OCI-LY7 (cell line): ENCODE measurements around the gene NKAIN2. TPM values are rescaled to one million over a fixed set of nuclear protein-coding genes. Genes with fewer than 3 reads are reported as not detected.

ENCODE experiments used
- BruUV-seq: library from RNA; stranded (reverse); fragments of 400-500 nt; replicated peaks from 2 replicates; lab custom pipeline; 2021; lab: Mats Ljungman, UMichigan
- CTCF ChIA-PET: fragments of 300-600 bp; sonication (Branson Sonifier 250); formaldehyde crosslinking; loops from one replicate; lab custom pipeline; 2022; ENCODE audit warnings: antibody characterized with exemption; ENCODE audit not compliant: unreplicated experiment; lab: Charles Lee
- POLR2A ChIA-PET: fragments of 300-600 bp; sonication (Branson Sonifier 250); formaldehyde crosslinking; loops from one replicate; lab custom pipeline; 2022; ENCODE audit warnings: antibody characterized with exemption; lab: Charles Lee
- DNase-seq: peaks from one replicate; pipeline ENCODE4 v3.0.0-alpha.2; 2015; ENCODE audit warnings: low spot score
- H2AFZ ChIP-seq: fragments of 200-600 bp; sonication (generic), shearing (Covaris generic); 2 replicates; pipeline ENCODE4 v1.6.1; 2014; ENCODE audit warnings: mild to moderate bottlenecking, antibody characterized with exemption, low read length, moderate library complexity
- H3K27ac ChIP-seq: fragments of 200-600 bp; sonication (generic); 2 replicates; pipeline ENCODE4 v1.5.1; 2014; ENCODE audit warnings: mixed run types, low read depth, mild to moderate bottlenecking, moderate library complexity, low read length, inconsistent platforms; ENCODE audit not compliant: poor library complexity, severe bottlenecking
- H3K36me3 ChIP-seq: fragments of 200-600 bp; sonication (generic); 2 replicates; pipeline ENCODE4 v1.6.1; 2014; ENCODE audit warnings: mild to moderate bottlenecking, antibody characterized with exemption, low read length, moderate library complexity, mixed read lengths; ENCODE audit not compliant: insufficient read depth
- H3K4me1 ChIP-seq: fragments of 200-600 bp; sonication (generic); 2 replicates; pipeline ENCODE4 v1.5.1; 2014; ENCODE audit warnings: mild to moderate bottlenecking, low read length; ENCODE audit not compliant: insufficient read depth, poor library complexity, severe bottlenecking
- H3K4me2 ChIP-seq: fragments of 200-600 bp; sonication (generic); 2 replicates; pipeline ENCODE4 v1.6.1; 2014; ENCODE audit warnings: mild to moderate bottlenecking, low read length
- H3K4me3 ChIP-seq: fragments of 200-600 bp; sonication (generic); 2 replicates; pipeline ENCODE4 v1.5.1; 2014; ENCODE audit warnings: mild to moderate bottlenecking, low read depth, low read length; ENCODE audit not compliant: poor library complexity, severe bottlenecking
- H3K79me2 ChIP-seq: fragments of 200-600 bp; sonication (generic); 2 replicates; pipeline ENCODE4 v1.6.1; 2016; ENCODE audit warnings: low read depth, mild to moderate bottlenecking, low read length, moderate library complexity, mixed read lengths; ENCODE audit not compliant: insufficient read depth
- H3K9me2 ChIP-seq: fragments of 200-600 bp; sonication (generic); 2 replicates; pipeline ENCODE4 v1.6.1; 2016; ENCODE audit warnings: mild to moderate bottlenecking, low read length, mixed read lengths; ENCODE audit not compliant: insufficient read depth
- H3K9me3 ChIP-seq: fragments of 200-600 bp; sonication (generic); 2 replicates; pipeline ENCODE4 v1.6.1; 2014; ENCODE audit warnings: mild to moderate bottlenecking, mixed run types, low read length, mixed read lengths
- H4K20me1 ChIP-seq: fragments of 200-600 bp; sonication (generic); 2 replicates; pipeline ENCODE4 v1.6.1; 2014; ENCODE audit warnings: mild to moderate bottlenecking, antibody characterized with exemption, low read length, moderate library complexity, mixed read lengths; ENCODE audit not compliant: insufficient read depth
- EZH2phosphoT487 ChIP-seq: fragments of 200-600 bp; sonication (generic); IDR thresholded peaks from 2 replicates; pipeline ENCODE4 v1.6.1; 2018; ENCODE audit warnings: low read depth, borderline replicate concordance, mild to moderate bottlenecking, mixed run types, antibody characterized with exemption, low read length, moderate library complexity, mixed read lengths
- intact Hi-C: fragments of 100-400 bp; cut with micrococcal nuclease; formaldehyde crosslinking; loops from one replicate; pipeline ENCODE4 v1.10.0; 2022; ENCODE audit not compliant: unreplicated experiment
- total RNA-seq, 2 experiments: library from RNA; depleted of rRNA in 1 of 2; stranded (reverse); fragments of >200 nt in 1 of 2; shearing (Covaris generic) in 1 of 2; gene quantifications; 2 replicates each; pipeline ENCODE4 v1.2.3, GENCODE V29; 2014 to 2022
- TF ChIP-seq, protein P1 (sequence below): fragments of 200-600 bp; sonication (generic); conservative IDR thresholded peaks from 2 replicates; pipeline ENCODE4 v1.5.1; 2014; ENCODE audit warnings: mild to moderate bottlenecking, antibody characterized with exemption, low read length, moderate library complexity, mixed read lengths

The NKAIN2 gene
- total RNA-seq, 2 experiments from 2014 or later: not detected

GRCh38 chr6:124819346-124819745 lies 1015.7 kb downstream of the NKAIN2 start:
- H3K4me3 ChIP-seq: no peak overlapping the region
- CTCF ChIA-PET: no interaction called here
- H3K4me1 ChIP-seq: no peaks in the 10 kb centered on the region
- TF ChIP-seq EZH2phosphoT487: no peak
- TF ChIP-seq, protein P1, sequence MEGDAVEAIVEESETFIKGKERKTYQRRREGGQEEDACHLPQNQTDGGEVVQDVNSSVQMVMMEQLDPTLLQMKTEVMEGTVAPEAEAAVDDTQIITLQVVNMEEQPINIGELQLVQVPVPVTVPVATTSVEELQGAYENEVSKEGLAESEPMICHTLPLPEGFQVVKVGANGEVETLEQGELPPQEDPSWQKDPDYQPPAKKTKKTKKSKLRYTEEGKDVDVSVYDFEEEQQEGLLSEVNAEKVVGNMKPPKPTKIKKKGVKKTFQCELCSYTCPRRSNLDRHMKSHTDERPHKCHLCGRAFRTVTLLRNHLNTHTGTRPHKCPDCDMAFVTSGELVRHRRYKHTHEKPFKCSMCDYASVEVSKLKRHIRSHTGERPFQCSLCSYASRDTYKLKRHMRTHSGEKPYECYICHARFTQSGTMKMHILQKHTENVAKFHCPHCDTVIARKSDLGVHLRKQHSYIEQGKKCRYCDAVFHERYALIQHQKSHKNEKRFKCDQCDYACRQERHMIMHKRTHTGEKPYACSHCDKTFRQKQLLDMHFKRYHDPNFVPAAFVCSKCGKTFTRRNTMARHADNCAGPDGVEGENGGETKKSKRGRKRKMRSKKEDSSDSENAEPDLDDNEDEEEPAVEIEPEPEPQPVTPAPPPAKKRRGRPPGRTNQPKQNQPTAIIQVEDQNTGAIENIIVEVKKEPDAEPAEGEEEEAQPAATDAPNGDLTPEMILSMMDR: no peak
- no peaks in the 10 kb centered on the region for H3K9me2 ChIP-seq
- H3K9me3 ChIP-seq: no peaks in the 10 kb centered on the region
- no peak overlapping the region for H3K27ac ChIP-seq
- no peaks in the 10 kb centered on the region for H3K79me2 ChIP-seq
- H3K36me3 ChIP-seq: no peaks in the 10 kb centered on the region
- intact Hi-C loops: no loop called here
- no peak for DNase-seq
- no TSS peak for BruUV-seq
- no peaks in the 10 kb centered on the region for H4K20me1 ChIP-seq
- no peak overlapping the region for H2AFZ ChIP-seq
- POLR2A ChIA-PET: no interaction called here
- no peak overlapping the region for H3K4me2 ChIP-seq

- ChIA-PET CTCF (no interaction called here), POLR2A (interaction anchor here (0.7 kb wide), 1 partner anchor 999 kb away, joined by 4 read pairs; no protein-coding TSS in a partner anchor)
- Histone ChIP-seq H4K20me1 (no peaks in the 10 kb centered on the region), H3K79me2 (no peaks in the 10 kb centered on the region), H2AFZ (no peak overlapping the region), H3K4me2 (no peak overlapping the region), H3K4me3 (no peak overlapping the region), H3K9me3 (no peaks in the 10 kb centered on the region), H3K36me3 (no peaks in the 10 kb centered on the region), H3K4me1 (no peaks in the 10 kb centered on the region), H3K9me2 (no peaks in the 10 kb centered on the region), H3K27ac (no peak overlapping the region)
- DNase-seq: no peak
- no TSS peak for BruUV-seq
- intact Hi-C loops: no loop called here
- TF ChIP-seq EZH2phosphoT487: no peak
- TF ChIP-seq, protein P1: no peak
Observed at GRCh38 chr6:124822204-124822613, 1018.5 kb downstream of the NKAIN2 start.

DNA sequence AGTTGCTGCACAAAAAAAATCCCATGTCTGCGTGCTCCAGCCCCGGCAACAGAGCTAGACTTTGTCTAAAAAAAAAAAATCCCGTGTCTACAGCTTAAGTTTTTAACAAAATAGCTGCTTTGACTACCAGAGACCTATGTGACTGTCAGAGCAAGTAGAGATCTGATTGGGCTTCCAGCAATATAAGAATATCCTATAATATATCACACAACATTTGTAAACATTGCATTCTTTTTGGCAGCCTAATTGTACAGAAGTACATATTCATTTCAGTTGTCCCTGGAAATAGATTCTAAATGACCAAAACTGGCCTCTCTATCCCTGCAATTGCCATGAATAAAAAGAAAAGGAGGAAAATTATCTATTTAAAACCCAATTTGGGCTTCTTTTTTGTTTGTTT lies 1019.1 kb downstream of the NKAIN2 start:
- H3K4me2 ChIP-seq: no peak overlapping the region
- DNase-seq: no peak
- H3K4me1 ChIP-seq: no peaks in the 10 kb centered on the region
- no peaks in the 10 kb centered on the region for H3K9me2 ChIP-seq
- no peak overlapping the region for H2AFZ ChIP-seq
- H3K36me3 ChIP-seq: no peaks in the 10 kb centered on the region
- TF ChIP-seq, protein P1: no peak
- TF ChIP-seq EZH2phosphoT487: no peak
- intact Hi-C loops: no loop called here
- no TSS peak for BruUV-seq
- POLR2A ChIA-PET: interaction anchor here (0.7 kb wide), 1 partner anchor 998 kb away, joined by 4 read pairs; no protein-coding TSS in a partner anchor
- no peak overlapping the region for H3K4me3 ChIP-seq
- no peaks in the 10 kb centered on the region for H4K20me1 ChIP-seq
- no peaks in the 10 kb centered on the region for H3K9me3 ChIP-seq
- CTCF ChIA-PET: no interaction called here
- no peaks in the 10 kb centered on the region for H3K79me2 ChIP-seq
- H3K27ac ChIP-seq: no peak overlapping the region
